Cardiac septum (tissue), 1 donor: ENCODE data around the gene POLR2M. TPM values are rescaled to one million over a fixed set of nuclear protein-coding genes. Genes with fewer than 3 reads are reported as not detected.

Experiments used
- DNase-seq: peaks from one replicate; pipeline ENCODE4 v3.0.0-alpha.2; 2020; ENCODE audit warnings: low spot score
- intact Hi-C: fragments of 100-400 bp; cut with DNase I; formaldehyde crosslinking; loops from one replicate; pipeline ENCODE4 v1.14.0; 2022
- total RNA-seq: library from RNA; stranded (reverse); fragmentation: NEBNext Ultra II Directional; extraction: Animal tissue kit (Norgen Biotek cat#: 25700); gene quantifications from one replicate; pipeline ENCODE4 v1.2.1, GENCODE V29; 2021
- donor health status: DM: no; HTN: no; CAD: no.

Gene POLR2M
- total RNA-seq, 1 donor from 2014 or later, result 80.8 TPM

GRCh38 chr15:57686657-57687056 is 19.9 kb upstream of the POLR2M start:
- intact Hi-C loops, result no loop called here
- no peak for DNase-seq

GRCh38 chr15:57690341-57690966 is 16.1 kb upstream of the POLR2M start:
- intact Hi-C loops, result no loop called here
- DNase-seq, result no peak

GRCh38 chr15:57691082-57691481 is 15.4 kb upstream of the POLR2M start:
- no peak for DNase-seq
- intact Hi-C loops, result no loop called here

GRCh38 chr15:57692709-57693108 is 13.8 kb upstream of the POLR2M start:
- intact Hi-C loops, result no loop called here
- DNase-seq, result no peak

- intact Hi-C loops, result no loop called here
- no peak for DNase-seq
Measured at GRCh38 chr15:57694279-57694678, 12.2 kb upstream of the POLR2M start.

GRCh38 chr15:57696146-57696545 is 10.4 kb upstream of the POLR2M start:
- intact Hi-C loops, result no loop called here
- DNase-seq, result no peak

GRCh38 chr15:57697588-57697987 is 8.9 kb upstream of the POLR2M start:
- intact Hi-C loops, result no loop called here
- DNase-seq, result no peak

- no peak for DNase-seq
- intact Hi-C loops, result no loop called here
Measured at GRCh38 chr15:57698243-57698642, 8.3 kb upstream of the POLR2M start.

- intact Hi-C loops, result no loop called here
Measured at GRCh38 chr15:57698991-57699390, 7.5 kb upstream of the POLR2M start.

GRCh38 chr15:57703387-57703786 is 3.1 kb upstream of the POLR2M start:
- intact Hi-C loops, result loop anchor here (10.0 kb wide), 1 partner anchor 149 kb away; no protein-coding TSS in a partner anchor
- DNase-seq, result no peak

More at GRCh38 chr15:57698991-57699390, 7.5 kb upstream of the POLR2M start:
- DNase-seq, result no peak

GRCh38 chr15:57704441-57704840 is 2.1 kb upstream of the POLR2M start:
- intact Hi-C loops, result loop anchor here (10.0 kb wide), 1 partner anchor 150 kb away; no protein-coding TSS in a partner anchor
- no peak for DNase-seq

- DNase-seq, result no peak
- intact Hi-C loops, result loop anchor here (10.0 kb wide), 1 partner anchor 151 kb away; no protein-coding TSS in a partner anchor
Measured at GRCh38 chr15:57705746-57706404, 639 bp upstream of the POLR2M start.

GRCh38 chr15:57708047-57708446 is 1.5 kb downstream of the POLR2M start:
- intact Hi-C loops, result loop anchor here (10.0 kb wide), 1 partner anchor 153 kb away; no protein-coding TSS in a partner anchor

GRCh38 chr15:57718309-57718708 is 11.8 kb downstream of the POLR2M start:
- intact Hi-C loops, result no loop called here
- no peak for DNase-seq

More at GRCh38 chr15:57708047-57708446, 1.5 kb downstream of the POLR2M start:
- DNase-seq, result no peak

GRCh38 chr15:57720867-57721266 is 14.4 kb downstream of the POLR2M start:
- intact Hi-C loops, result no loop called here
- DNase-seq, result no peak

GRCh38 chr15:57726411-57726810 is 19.9 kb downstream of the POLR2M start:
- intact Hi-C loops, result loop anchor here (5.0 kb wide), 1 partner anchor 59 kb away; no protein-coding TSS in a partner anchor
- DNase-seq, result no peak

- no peak for DNase-seq
- intact Hi-C loops, result loop anchor here (5.0 kb wide), 1 partner anchor 60 kb away; no protein-coding TSS in a partner anchor
Measured at GRCh38 chr15:57727031-57727430, 20.5 kb downstream of the POLR2M start.

GRCh38 chr15:57728436-57728835 is 21.9 kb downstream of the POLR2M start:
- intact Hi-C loops, result loop anchor here (5.0 kb wide), 1 partner anchor 61 kb away; no protein-coding TSS in a partner anchor
- DNase-seq, result no peak

- intact Hi-C loops, result loop anchor here (5.0 kb wide), 1 partner anchor 169 kb away; no protein-coding TSS in a partner anchor
- no peak for DNase-seq
Measured at GRCh38 chr15:57730876-57731275, 24.4 kb downstream of the POLR2M start.

GRCh38 chr15:57731530-57732103 is 25.1 kb downstream of the POLR2M start:
- intact Hi-C loops, result loop anchor here (5.0 kb wide), 1 partner anchor 169 kb away; no protein-coding TSS in a partner anchor

More at GRCh38 chr15:57731530-57732103, 25.1 kb downstream of the POLR2M start:
- no peak for DNase-seq
